Stimulated activated CD4-positive, alpha-beta T cell treated with anti-CD3 and anti-CD28 coated beads, Interleukin-15, amount 100 ng/mL, for 24 hours (primary cell): ENCODE results near the gene TMED8.
"Not testable (repeated sequence)": the region's sequence is repeated elsewhere in the genome, so short reads cannot be mapped to it uniquely, and the experiment has no call there.

Experiments used
- DNase-seq: peaks from one replicate; pipeline ENCODE4 v3.0.0-alpha.2; 2020

Gene TMED8

GRCh38 chr14:77320238-77320935 lies 56.5 kb downstream of the TMED8 start, which contains the start of gene POMT2:
Gene POMT2 (minus strand): TSS chr14:77320883. CDS start chr14:77320681, 202 bp downstream.
- DNase-seq = peak; percentile 94

- DNase-seq = no peak
Observed at GRCh38 chr14:77319422-77319821, 57.5 kb downstream of the TMED8 start.

GRCh38 chr14:77318756-77319155 lies 58.1 kb downstream of the TMED8 start:
- not testable (repeated sequence) for DNase-seq

GRCh38 chr14:77318006-77318553 lies 58.8 kb downstream of the TMED8 start:
- no peak for DNase-seq

GRCh38 chr14:77316872-77317301 lies 60.0 kb downstream of the TMED8 start:
- no peak for DNase-seq

GRCh38 chr14:77316195-77316505 lies 60.7 kb downstream of the TMED8 start:
- no peak for DNase-seq

- DNase-seq = no peak
Observed at GRCh38 chr14:77314539-77315457, 62.1 kb downstream of the TMED8 start.

- DNase-seq = no peak
Observed at GRCh38 chr14:77314043-77314442, 62.9 kb downstream of the TMED8 start.

- no peak for DNase-seq
Observed at GRCh38 chr14:77313371-77313770, 63.5 kb downstream of the TMED8 start.

GRCh38 chr14:77311217-77311616 lies 65.7 kb downstream of the TMED8 start:
- DNase-seq = no peak

- no peak for DNase-seq
Observed at GRCh38 chr14:77310026-77310425, 66.9 kb downstream of the TMED8 start.

GRCh38 chr14:77309131-77309530 lies 67.8 kb downstream of the TMED8 start:
- no peak for DNase-seq

GRCh38 chr14:77306851-77307496 lies 69.9 kb downstream of the TMED8 start:
- DNase-seq = no peak

GRCh38 chr14:77306416-77306815 lies 70.5 kb downstream of the TMED8 start:
- no peak for DNase-seq

GRCh38 chr14:77305696-77306095 lies 71.2 kb downstream of the TMED8 start:
- DNase-seq = no peak

- peak; percentile 55 for DNase-seq
Observed at GRCh38 chr14:77303417-77304156, 73.3 kb downstream of the TMED8 start.

GRCh38 chr14:77302926-77303325 lies 74.0 kb downstream of the TMED8 start:
- peak; percentile 56 for DNase-seq

- peak; percentile 71 for DNase-seq
Observed at GRCh38 chr14:77301103-77301502, 75.8 kb downstream of the TMED8 start.

- DNase-seq = no peak
Observed at GRCh38 chr14:77299771-77300170, 77.1 kb downstream of the TMED8 start.

GRCh38 chr14:77296906-77297305 lies 80.0 kb downstream of the TMED8 start:
- DNase-seq = no peak

GRCh38 chr14:77296155-77296554 lies 80.7 kb downstream of the TMED8 start:
- no peak for DNase-seq

- no peak for DNase-seq
Observed at GRCh38 chr14:77290705-77291104, 86.2 kb downstream of the TMED8 start.

- no peak for DNase-seq
Observed at GRCh38 chr14:77286576-77286975, 90.3 kb downstream of the TMED8 start.
